GM19468 (cell line): ENCODE measurements around the gene IL25.
"Not testable (repeated sequence)": the region's sequence is repeated elsewhere in the genome, so short reads cannot be mapped to it uniquely, and the experiment has no call there.

Experiments
- ATAC-seq: cut with Tn5 transposase; IDR thresholded peaks from one replicate; pipeline ENCODE4 v1.9.1; 2021; ENCODE audit warnings: mild to moderate bottlenecking, moderate library complexity, moderate number of reproducible peaks; ENCODE audit not compliant: unreplicated experiment; ENCODE audit errors: extremely low read depth

Gene IL25

DNA sequence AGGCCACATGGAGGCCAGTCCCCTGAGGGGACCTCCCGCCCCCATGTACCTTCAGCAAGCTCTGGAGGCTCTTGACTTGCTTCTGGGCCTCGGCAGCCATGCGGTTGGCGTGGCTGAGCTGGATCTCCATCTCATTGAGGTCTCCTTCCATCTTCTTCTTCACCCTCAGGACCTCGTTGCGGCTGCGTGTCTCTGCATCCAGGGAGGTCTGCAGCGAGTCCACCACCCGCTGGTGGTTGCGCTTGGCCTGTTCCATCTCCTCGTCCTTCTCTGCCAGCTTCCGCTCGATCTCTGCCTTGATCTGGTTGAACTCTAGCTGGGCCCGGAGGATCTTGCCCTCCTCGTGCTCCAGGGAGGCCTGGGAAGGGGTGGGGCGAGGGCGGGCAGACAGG is 13.7 kb downstream of the IL25 start:
- ATAC-seq: not testable (repeated sequence)

DNA sequence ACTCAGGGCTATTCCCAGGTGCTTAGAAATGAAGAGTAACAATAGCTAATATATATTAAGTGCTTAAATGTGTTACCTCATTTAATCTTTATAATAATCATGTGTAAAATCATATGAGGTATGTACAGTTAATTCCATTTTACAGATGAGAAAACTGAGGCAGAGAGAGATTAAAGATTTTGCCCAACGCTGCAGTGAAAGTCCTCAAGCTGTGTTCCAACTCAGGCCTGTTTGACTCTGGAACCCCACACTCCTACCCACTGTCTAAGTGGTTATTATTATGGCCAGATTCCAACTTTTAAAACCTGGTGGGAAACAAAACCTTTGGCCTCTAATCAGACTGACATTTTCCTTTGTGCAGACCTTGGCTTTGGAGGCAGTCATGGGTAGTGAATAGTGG is 14.4 kb downstream of the IL25 start:
- no peak for ATAC-seq

DNA sequence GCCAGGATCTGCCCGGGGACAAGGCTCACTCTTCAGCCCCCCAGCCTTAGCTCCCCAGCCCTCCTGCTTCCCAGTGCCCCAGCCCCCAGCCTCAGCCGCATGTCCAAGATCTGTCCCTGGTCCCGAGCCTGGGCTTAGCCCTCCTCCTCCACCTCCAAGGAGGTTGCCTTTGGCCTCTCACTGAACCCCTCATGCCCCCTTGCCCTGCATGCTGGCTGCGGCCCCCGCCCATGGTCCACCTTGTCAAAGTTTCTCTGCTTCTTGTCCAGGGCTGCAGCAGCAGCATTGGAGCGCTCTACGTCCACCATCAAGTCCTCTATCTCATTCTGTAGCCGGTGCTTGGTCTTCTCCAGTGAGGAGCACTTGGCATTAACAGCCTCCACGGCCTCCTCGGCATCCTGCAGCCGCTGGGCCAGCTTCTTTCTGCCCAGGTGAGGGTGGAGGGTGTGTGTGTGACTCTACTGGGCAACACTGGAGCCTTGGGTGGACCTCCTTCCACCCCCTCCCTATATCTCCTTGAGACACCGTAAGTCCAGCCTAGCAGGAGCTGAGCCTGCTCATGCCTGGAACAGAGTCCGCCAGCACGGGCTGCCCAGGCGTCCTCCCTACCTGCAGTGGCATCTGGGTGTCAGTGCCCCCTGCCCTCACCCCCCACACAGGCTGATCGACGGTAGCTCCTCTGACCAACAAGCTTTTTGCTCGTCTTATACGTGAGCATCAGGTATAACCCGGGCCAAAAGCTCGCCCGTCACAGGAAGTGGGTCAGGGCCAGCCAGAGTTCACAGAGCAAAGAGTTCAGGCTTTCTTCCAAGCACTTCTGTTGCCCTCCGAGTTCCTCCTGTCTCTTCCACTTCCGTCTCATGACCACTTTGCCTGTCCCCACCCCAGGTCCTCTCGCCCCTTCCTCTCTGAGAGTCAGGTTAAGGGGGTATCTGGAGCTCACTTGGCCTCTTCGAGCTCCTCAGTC is 15.6 kb downstream of the IL25 start:
- no peak for ATAC-seq

DNA sequence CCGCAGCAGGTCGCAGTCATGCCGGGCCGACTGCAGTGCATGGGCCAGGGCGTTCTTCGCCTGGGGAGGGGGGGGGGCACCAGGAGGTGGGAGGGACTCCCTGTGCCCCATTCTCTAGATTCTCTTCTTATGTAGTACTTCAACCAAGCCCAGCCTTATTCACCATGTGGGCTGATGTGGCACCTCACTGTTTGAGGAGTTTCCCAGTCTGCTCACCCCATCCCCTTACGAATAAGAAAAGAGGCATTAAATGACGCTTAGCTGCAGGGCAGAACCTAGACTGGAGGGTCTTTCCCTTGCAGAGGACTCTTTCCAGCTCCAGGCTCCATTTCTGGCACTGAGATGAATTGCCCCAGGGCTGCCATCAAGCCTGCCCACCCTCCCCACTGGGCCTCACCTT is 16.4 kb downstream of the IL25 start:
- no peak for ATAC-seq

DNA sequence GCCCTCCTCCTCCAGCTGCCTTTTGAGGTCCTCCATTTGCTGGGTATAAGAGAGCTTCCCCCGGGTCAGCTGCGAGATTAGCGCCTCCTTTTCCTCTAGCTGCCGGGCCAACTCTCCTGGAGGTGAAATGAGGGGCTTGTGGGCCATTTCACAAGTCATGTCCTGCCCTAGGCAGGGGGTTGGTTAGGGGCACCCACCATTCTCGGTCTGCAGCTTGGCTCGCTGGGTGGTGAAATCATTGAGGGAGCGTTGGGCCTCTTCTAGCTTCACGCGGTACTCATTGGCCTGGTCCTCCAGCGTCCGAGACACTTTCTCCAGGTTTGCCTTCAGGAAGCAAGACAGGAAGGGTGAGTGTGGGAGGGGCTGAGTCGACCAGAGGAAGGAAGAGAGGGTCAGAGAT is 16.8 kb downstream of the IL25 start:
- no peak for ATAC-seq

DNA sequence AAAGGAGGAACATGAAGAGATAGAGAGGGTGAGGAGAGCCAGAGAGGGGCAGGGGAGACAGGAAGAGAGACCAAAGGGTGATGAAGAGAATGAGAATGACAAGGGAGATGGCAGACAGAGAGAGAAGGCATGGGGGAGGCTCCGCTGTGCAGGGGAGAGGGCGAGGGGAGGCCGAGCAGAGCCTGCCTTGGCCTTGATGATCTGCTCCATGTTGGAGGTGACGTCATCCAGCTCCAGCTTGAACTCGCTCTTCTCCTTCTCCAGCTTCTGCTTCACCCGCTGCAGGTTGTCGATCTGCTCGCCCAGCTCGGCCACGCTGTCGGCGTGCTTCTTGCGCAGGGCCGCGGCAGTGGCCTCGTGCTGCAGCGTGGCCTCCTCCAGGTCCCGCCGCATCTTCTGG is 17.3 kb downstream of the IL25 start:
- ATAC-seq: not testable (repeated sequence)

DNA sequence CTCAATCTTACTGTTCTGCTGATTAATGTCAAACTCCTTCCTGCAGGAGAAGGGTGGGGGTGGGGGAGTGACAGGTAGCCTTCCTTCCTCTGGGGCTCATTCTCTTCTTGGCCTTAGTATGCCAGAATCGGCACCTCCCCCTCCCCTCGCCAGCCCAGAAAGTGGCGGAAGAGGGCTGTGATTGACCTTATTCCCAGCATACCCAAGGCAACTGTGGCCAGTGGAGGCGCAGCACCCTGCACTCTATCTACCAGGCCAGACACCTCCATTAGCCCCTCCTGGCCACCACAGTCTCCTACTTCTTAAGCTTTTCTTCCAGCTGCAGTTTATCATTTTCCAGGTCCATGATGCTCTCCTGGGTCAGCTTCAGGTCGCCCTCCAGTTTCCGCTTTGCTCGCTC is 20.0 kb downstream of the IL25 start:
- ATAC-seq: no peak

DNA sequence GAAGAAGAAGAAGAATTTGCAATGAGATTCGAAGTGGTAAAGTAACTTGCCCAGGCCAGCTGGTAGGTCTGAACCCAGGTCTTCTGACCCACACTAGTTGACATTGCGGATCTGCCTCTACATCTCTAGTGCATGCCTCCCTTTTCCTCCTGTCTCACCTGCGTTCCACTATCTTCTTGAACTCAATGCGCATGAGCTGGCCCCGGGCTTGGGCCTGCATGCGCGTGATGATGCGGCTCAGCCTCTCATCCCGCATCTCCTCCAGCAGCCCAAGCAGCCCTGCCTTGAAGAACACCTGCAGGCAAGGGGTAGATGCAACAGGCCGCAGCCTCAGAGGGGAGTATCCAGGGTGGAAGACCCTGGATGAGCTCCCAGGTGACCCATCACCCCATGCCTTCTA is 23.5 kb downstream of the IL25 start:
- no peak for ATAC-seq

DNA sequence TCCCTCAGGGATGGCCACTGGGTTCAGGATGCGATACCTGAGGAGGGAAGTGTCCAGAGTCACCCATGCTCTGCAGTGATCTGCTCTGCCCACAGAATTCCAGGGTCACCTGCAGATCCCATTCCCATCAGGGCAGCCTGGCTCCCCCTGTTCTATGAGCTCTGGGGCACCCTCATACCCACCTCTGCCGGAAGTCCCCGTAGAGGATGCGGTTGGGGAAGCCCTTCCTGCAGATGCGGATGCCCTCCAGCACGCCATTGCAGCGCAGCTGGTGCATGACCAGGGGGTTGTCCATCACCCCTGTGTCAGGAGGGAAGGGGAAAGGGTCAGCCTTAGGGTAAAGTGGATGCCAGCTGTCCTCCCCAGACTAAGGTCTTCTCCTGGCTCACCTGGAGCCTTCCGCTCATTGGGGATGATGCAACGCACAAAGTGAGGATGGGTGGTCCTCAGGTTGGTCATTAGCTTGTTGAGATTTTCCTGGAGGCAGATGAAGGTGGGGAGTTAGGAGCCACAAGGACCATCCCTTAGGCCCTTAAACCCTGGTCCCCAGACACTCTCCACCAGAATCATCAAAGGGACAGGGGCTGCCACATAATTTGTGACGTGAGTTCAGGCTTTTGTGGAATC is 24.3 kb downstream of the IL25 start:
- no peak for ATAC-seq

DNA sequence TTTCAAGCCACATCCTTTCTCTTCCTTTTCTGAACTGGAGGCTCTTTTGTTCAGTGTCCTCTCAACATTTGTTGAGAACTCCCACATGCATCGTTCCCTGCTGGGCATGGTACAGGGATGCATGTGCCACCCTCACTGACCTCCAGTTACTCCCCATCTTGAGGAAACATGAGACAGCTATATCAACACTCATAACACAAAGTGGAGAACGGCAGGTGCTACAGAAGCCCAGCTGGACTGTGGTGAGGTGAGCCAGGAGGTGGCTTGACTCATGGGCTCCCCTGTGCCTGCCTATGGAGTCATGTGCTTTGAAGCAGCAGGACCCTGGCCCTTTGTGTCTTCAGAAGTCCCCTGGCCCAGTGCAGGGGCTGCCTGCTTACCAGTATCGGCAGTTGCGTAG is 25.7 kb downstream of the IL25 start:
- no peak for ATAC-seq

DNA sequence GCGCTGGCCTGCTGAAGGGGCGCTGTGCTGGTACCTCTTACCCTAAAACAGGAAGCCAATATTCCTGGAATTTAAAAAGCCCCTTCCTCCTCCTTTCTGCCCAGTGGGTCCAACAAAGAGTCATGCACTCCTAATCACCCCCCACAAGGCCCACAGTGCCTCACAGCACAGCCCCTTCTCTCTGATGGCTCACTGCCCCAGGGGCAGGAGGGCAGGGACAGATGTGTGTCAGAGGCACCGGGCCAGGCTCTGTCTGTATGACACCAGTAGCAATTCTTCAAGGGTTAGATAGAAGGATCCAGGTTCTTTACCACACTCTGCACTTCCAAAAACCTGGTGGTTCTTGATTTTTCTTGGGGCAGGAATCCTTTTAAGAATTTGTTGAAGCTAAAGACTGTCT is 26.5 kb downstream of the IL25 start:
- no peak for ATAC-seq

DNA sequence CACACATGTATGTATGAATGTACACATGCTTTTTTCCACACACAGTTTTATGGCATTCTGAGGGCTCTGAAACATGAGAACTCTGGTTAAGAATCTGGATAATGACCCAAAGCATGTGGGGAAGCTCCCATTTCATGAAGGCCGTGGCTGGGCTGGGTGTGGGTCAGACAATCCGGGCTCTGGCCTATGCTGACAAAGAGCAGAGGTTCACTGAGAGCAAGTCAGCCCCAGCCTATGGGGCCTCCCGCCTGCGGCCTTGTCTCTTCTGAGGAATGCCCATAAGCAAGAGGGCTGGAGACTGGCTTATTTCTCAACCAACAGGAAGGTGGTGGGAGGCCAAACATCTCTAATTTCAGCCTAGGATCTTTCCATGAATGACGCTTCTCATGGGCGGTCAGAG is 27.0 kb downstream of the IL25 start:
- no peak for ATAC-seq

DNA sequence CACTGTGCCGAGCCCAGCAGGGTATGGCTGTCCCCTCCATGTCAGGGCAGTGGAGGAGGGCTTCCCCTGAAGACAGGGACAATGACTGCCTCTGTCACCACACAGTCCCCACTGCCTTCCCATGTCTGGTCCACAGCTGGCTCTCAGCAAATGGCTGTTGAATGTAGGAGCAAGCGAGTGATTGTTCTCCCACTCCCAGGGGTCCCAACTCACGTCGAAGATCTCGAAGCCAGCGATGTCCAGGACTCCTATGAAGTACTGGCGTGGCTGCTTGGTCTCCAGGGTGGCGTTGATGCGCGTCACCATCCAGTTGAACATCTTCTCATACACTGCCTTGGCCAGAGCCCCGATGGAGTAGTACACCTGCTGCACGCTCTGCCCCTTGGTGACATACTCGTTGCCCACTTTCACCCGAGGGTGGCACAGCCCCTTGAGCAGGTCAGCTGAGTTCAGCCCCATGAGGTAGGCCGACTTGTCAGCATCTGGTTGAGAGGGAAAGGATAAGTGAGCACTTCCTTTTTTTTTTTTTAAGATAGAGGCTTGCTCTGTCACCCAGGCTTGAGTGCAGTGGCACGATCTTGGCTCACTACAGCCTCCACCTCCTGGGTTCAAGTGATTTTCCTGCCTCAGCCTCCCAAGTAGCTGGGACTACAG is 28.0 kb downstream of the IL25 start:
- not testable (repeated sequence) for ATAC-seq

DNA sequence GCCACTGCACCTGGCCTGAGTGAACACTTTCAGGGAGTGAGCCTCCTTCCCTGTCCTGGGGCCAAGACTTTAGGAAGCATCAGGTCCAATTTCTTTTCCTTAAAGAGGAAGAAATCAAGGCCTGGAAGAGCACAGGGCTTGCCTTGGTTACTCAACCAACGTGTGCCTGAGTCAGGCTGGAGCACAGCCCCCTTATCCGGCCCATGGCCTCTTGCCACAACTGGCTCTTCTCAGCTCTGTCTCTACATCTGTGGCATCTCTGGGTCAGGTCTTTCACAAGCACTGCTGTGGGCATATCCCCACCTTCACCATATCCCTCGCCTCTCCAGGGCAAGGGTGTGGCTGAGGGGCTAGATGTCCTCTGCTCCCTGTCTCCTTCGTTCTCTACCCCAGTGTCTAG is 28.7 kb downstream of the IL25 start:
- ATAC-seq: no peak

DNA sequence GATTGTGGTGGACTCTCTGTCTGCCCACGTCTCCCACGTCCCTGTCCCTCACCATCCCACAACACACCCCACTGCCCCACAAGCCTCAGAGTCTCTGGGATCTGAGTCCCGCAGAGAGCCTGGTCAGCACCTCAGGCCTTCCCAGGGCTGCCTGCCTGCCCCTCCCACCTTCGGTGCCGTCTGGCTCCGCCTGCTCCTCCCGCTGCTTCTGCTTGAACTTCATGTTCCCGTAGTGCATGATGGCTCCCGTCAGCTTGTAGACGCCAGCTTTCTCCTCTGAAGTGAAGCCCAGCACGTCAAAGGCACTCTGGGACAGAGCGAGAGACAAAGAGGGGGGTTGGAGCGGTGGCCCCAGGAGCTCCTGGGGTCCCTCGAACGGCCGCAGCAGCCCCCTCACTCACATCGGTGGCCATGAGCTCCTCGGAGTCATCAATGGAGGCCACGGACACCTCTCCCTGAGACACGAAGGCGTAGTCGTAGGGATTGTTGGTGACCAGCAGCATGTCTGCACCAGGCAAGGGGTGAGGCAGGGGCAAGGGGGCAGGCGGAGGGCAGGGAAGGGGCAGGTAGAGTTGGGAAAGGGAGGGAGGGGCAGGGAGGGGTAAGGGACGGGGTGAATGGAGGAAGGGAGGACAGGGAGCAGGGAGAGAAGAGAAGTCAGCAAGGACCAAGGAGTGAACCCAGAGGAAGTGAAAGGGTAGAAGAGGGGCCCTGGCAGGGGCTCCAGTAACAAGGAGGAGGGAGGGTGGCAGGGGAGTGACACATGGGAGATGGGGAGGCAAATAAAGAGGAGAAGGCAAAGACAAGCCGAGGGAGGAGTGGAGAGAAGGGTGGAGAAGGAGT is 29.9 kb downstream of the IL25 start:
- ATAC-seq: no peak

DNA sequence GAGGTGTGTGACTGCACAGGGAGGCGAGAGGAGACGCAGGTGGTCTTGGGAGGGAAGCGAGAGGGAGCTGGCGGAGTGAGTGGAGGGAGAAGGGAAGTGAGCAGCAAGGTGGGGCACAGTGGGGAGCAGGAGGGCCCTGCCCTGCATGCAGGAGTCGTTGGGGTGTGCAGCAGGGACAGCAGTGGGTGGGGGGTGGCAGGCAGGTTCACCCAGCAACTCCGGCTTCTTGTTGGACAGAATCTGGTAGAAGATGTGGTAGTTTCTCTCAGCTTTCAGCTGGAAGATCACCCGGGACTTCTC is 30.5 kb downstream of the IL25 start:
- no peak for ATAC-seq

DNA sequence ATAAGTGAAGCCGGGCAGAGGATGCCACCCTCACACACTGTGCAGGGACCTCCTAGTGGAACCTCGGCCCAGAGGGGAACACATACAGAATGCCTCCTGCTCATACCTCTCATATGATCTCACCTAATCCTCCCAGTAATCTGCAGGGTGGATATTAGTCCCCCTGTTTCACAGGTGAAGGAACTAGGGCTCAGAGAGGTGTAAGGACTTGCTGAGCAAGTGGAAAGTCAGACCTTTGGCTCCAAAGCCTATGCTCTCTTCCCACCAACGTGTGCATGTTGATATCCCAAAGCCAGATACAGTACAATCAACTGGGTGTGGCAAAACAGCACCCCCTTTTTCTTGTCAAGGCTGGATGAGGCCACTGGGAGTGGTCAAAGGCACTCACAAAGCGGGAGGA is 31.3 kb downstream of the IL25 start:
- ATAC-seq: no peak

DNA sequence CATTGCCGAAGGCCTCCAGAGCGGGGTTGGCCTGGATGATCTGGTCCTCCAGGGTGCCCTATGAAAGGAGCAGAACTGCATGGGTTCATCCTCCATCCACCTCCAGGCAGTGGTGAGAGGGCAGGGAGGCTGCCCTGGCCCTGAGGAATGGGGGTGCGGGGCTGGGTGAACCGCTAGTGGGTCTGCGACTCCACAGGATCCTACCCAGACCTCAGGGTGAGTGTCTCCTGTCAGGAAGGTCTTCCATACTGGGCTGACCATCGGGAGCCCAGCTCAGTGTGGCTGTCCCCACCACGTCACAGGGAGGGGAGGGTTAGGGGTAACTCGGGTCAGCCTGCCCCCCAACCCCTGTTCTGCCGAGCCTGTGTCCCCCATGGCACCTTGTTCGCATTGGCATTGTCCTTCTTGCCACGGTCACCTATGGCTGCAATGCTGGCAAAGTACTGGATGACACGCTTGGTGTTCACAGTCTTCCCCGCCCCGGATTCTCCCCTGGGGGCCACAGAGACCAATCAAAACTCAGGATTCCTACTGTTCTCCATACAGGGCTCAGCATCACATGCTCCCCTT is 31.8 kb downstream of the IL25 start:
- ATAC-seq: no peak

DNA sequence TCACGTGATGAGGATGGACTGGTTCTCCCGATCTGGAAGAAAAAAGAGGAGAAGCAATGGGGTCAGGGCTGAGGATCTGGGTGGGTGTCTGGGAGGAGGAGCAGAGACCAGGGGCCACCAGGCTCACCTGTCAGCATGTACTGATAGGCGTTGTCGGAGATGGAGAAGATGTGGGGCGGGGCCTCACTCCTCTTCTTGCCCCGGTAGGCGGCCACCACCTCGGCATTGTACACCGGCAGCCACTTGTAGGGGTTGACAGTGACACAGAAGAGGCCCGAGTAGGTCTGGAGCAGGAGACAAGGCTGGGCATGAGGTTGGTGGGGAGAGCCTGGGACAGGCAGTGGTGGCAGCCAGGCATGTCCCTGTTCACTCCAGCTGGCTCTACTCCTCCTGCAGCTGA is 32.5 kb downstream of the IL25 start:
- no peak for ATAC-seq

DNA sequence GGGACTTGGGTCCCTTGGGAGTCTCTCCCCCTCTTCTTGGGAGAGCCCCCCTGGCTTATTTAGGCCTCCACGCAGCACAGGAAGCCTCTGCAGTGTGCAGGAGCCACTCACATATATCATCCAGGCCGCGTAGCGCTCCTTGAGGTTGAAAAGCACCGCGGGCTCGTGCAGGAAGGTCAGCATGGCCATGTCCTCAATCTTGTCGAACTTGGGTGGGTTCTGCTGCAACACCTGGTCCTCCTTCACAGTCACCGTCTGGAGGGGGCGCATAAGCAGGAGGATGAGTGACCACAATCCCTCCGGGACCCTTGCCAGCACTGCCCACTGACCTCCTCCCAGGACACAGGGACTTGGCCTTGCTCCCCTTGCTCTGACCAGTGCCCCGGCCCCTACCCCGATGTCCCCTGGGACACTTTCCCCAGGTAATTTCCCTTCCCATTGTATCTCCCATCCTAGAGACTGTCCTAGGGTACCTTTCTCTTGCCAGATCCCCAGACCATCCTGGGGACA is 33.0 kb downstream of the IL25 start:
- ATAC-seq: no peak
